ENCODE results near the gene KAT8.
"Not testable (repeated sequence)": the region's sequence is repeated elsewhere in the genome, so short reads cannot be mapped to it uniquely, and the experiment has no call there.

KAT8 gene

DNA sequence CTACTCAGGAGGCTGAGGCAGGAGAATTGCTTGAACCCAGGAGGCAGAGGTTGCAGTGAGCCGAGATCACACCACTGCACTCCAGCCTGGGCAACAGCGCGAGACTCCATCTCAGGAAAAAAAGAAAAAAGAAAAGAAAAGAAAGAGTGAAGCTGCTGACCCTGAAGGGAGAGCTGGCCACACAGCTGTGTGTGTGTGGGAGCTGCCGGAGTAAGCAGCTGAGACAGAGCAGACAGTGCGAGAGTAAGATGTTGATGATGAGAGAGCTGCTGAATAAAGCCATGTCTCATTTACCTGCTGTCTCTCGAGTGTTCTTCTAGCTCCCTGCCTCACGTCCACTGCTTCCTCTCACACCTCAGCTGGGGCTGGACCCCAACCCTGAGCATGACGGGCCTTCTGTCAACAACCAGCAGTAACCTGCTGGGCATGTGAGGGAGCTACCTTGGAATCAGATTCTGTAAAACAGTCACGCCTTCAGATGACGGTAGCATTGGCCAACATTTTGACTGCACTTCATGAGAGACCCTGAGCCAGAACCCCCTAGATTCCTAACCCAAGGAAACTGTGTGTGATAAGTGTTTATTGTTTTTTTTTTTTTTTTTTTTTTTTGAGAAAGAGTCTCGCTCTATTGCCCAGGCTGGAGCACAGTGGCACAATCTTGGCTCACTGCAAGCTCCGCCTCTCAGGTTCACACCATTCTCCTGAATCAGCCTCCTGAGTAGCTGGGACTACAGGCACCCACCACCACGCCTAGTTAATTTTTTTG is 16.4 kb upstream of the KAT8 start:
- in situ Hi-C loops (cut with MboI; ENCODE audit: low sequenced_read_pairs) = not testable (repeated sequence)

GRCh38 chr16:31105677-31106213 is 11.7 kb upstream of the KAT8 start:
- in situ Hi-C loops (cut with MboI; ENCODE audit: low sequenced_read_pairs) = no loop called here

GRCh38 chr16:31106509-31107464 is 10.7 kb upstream of the KAT8 start:
- in situ Hi-C loops (cut with MboI; ENCODE audit: low sequenced_read_pairs) = no loop called here

DNA sequence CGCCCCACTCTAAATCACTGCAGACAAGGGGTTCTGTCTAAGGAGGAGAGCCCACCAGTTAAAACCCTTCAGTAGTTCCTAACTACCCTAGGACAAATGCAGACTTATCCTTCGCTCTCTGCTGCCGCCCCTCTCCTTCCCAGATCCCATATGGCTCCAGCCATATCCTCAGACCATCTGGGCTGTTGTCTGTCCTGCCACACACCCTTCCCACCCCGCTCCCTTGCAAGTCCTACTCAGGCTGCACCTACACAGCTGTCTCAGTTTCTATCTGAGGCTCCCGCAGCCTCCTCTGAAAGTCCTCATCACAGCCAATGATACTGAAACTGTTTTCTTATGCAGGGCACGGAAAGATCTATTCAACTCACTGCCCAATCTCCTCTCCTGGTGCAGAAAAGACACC is 10.0 kb upstream of the KAT8 start:
- in situ Hi-C loops (cut with MboI; ENCODE audit: low sequenced_read_pairs) = no loop called here

DNA sequence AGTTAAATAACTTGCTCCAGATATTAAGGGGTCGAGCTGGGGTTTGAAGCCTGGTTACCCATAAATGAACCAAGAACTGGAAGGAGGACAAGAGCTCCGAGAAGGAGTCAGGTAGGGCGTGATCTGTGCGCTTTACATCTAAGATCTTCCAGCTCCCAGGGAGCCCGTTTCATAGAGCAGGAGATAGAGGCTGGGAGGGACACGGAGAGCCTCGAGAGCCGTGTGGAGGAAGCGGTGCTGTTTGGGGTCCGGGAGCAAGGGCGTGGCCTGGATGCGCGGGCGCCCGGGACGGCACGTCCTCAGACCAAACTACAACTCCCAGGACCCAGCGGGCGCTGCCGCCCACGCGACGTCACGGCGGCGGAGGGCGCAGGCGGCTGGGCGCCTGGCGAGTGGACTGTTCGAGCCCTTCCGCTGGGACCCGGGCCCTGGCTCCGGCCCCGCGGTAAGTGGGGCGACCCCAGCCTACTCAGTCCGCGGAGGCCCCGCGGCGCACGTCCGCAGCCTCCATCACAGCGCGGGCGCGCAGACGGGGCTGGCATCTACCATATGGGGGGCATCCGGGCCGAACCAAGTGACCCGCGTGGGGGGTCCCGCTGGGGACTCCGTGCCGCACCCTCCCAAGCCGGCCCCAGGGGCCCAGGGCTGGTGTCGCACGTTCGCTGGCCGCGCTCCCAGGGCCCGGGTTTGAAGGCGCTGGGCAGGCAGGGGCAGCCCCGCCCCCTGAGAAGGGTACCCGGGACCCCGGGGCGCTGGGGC is 9.2 kb upstream of the KAT8 start, which contains the start of gene BCKDK:
BCKDK (plus strand) TSS at position 352 of the 759 bp plus-strand sequence. CDS start 838 bp downstream, outside the sequence.
- in situ Hi-C loops (cut with MboI; ENCODE audit: low sequenced_read_pairs) = no loop called here

DNA sequence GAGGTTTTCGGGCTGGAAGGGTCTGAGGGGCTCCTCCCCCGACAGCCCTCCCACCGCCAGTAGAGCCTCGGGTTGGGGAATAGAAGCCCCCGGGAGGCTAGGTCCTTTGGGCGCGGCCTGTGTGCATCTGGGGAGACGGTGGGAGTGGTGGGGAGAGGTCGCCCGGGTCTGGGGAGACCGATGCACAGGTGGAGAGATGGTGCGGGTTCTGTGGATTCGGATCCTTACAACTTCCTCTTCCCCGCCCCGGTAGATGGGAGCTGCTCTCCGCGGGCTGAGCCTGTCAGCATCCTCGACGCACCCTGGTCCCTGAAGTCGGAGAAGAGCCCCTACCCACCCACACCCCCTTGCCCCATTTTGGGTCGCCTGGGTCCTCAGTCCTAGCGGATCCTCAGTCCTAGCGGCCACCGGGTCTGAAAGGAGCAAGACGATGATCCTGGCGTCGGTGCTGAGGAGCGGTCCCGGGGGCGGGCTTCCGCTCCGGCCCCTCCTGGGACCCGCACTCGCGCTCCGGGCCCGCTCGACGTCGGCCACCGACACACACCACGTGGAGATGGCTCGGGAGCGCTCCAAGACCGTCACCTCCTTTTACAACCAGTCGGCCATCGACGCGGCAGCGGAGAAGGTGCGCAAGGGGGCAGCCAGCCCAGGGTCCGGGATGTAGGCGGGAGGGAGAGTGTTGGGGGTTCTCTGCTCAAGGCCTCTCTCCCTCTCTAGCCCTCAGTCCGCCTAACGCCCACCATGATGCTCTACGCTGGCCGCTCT is 8.5 kb upstream of the KAT8 start:
- in situ Hi-C loops (cut with MboI; ENCODE audit: low sequenced_read_pairs) = no loop called here

DNA sequence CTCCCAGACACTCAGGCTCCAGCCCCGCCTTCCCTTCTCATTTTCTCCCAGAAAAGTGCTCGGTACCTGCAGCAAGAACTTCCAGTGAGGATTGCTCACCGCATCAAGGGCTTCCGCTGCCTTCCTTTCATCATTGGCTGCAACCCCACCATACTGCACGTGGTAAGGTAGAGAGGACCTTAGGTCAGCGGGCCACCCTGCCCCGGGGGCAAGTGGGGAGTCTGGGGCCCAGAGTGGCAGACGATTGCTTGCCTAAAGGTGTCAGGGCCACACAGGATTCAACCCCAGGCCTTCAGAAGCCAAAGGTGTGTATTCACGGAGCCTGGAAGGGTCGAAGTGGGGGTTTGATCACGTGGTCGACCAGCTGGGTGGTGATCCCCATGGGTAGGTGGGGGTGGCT is 7.8 kb upstream of the KAT8 start:
- in situ Hi-C loops (cut with MboI; ENCODE audit: low sequenced_read_pairs) = no loop called here

- in situ Hi-C loops (cut with MboI; ENCODE audit: low sequenced_read_pairs) = no loop called here
Measured at GRCh38 chr16:31110106-31111034, 7.1 kb upstream of the KAT8 start.

DNA sequence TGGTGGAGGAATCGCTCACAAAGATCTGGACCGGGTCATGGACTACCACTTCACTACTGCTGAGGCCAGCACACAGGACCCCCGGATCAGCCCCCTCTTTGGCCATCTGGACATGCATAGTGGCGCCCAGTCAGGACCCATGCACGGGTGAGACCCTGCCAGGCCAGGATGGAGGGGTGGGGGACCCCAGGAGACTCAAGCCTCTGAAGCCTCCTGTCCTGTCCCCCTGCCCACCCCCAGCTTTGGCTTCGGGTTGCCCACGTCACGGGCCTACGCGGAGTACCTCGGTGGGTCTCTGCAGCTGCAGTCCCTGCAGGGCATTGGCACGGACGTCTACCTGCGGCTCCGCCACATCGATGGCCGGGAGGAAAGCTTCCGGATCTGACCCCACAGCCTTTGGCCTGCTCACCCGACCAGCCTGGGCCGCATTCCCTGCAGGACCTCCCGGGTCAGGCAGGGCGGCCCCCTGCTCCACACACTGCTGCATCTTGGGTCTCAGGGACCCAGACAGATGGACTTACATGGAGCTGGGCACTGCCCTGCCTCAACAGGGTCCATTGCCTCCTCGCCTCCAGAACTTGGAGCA is 5.5 kb upstream of the KAT8 start:
- in situ Hi-C loops (cut with MboI; ENCODE audit: low sequenced_read_pairs) = no loop called here

- in situ Hi-C loops (cut with MboI; ENCODE audit: low sequenced_read_pairs) = no loop called here
Measured at GRCh38 chr16:31112711-31113110, 4.8 kb upstream of the KAT8 start.

DNA sequence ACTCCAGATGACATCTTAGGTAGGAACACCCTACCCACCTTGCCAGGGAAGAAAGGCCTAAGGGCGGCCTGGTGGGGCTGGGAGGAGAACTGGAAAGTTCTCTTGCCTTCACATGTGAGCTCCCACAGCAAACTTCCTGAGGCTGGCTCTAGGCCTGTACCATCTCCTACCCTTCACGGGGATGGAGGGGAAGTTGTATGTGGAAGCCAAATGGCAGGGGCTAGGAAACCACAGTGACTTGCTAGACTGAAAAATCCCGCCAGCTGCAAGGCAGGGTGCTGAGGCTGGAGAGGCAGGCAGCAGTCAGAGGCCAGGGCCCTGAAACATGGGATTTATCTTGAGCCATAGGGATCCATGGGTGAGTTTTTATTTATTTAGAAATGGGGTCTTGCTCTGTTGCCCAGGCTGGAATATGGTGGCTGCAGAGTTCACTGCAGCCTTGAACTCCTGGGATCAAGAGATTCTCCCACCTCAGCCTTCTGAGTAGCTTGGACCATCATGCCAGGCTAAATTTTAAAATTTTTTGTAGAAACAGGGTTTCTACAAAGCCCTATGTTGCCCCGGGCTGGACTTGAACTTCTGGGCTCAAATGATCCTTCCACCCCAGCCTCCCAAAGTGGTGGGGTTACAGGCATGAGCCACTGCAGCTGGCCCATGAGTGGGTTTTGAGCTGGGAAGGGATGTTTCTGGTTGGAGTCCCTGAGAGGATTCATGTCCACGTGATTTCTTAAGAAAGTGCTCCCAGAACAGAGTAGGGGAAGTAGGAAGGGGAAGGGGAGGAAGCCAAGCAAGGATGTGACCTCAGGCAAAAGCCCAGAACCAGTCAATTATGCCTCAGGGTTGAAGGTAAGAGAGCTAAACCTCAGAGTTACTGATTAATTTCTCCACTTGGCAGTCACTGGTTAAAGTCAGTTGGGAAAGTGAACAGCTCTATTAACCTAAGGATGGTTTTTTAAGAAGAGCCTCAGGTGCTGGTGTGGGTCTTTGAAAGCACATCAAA is 4.0 kb upstream of the KAT8 start:
- in situ Hi-C loops (cut with MboI; ENCODE audit: low sequenced_read_pairs) = no loop called here

DNA sequence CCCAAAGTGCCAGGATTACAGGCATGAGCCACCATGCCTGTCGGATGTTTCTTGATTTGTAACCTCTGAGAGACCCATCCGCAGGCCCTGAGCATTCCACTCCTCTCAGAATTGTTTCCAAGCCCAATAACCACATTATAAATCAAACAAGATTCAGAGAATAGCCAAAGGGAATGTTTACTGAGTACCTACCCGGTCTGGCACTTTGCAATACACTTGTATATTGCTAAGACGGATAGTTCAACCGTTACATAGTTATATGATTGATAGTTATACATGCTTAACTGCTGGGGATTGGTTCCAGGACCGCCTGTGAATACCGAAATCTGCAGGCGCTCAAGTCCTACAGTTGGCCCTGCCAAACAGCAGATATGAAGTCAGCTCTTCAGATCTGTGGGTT is 3.0 kb upstream of the KAT8 start:
- in situ Hi-C loops (cut with MboI; ENCODE audit: low sequenced_read_pairs) = no loop called here

- in situ Hi-C loops (cut with MboI; ENCODE audit: low sequenced_read_pairs) = no loop called here
Measured at GRCh38 chr16:31118223-31119155, 1.0 kb downstream of the KAT8 start.

- in situ Hi-C loops (cut with MboI; ENCODE audit: low sequenced_read_pairs) = no loop called here
Measured at GRCh38 chr16:31120129-31120528, 2.7 kb downstream of the KAT8 start.

GRCh38 chr16:31125844-31126243 is 8.4 kb downstream of the KAT8 start:
- in situ Hi-C loops (cut with MboI; ENCODE audit: low sequenced_read_pairs) = no loop called here

GRCh38 chr16:31127182-31127581 is 9.7 kb downstream of the KAT8 start:
- in situ Hi-C loops (cut with MboI; ENCODE audit: low sequenced_read_pairs) = no loop called here
